Left lobe of liver (tissue), 2 donors: ENCODE measurements around the gene ELAVL1. TPM values are rescaled to one million over a fixed set of nuclear protein-coding genes. Genes with fewer than 3 reads are reported as not detected.
"Not testable (repeated sequence)": the region's sequence is repeated elsewhere in the genome, so short reads cannot be mapped to it uniquely, and the experiment has no call there.

Experiments
- ATAC-seq: fragments of 200-7000 bp; cut with Tn5 transposase; one replicate; pipeline ENCODE4 v1.9.1; 2020; ENCODE audit warnings: mild to moderate bottlenecking, moderate library complexity
- DNase-seq: peaks from one replicate; pipeline ENCODE4 v3.0.0-alpha.2; 2020; ENCODE audit warnings: low spot score
- total RNA-seq: library from RNA; stranded (reverse); gene quantifications from one replicate; pipeline ENCODE4 v1.2.1, GENCODE V29; 2021
- donor health status: DM: no; HTN: no; CAD: no; lungs with moderate emphysema.
- donor health status: DM: no; HTN: yes; CAD: no.

ELAVL1 gene
- 28.6 TPM for total RNA-seq

DNA sequence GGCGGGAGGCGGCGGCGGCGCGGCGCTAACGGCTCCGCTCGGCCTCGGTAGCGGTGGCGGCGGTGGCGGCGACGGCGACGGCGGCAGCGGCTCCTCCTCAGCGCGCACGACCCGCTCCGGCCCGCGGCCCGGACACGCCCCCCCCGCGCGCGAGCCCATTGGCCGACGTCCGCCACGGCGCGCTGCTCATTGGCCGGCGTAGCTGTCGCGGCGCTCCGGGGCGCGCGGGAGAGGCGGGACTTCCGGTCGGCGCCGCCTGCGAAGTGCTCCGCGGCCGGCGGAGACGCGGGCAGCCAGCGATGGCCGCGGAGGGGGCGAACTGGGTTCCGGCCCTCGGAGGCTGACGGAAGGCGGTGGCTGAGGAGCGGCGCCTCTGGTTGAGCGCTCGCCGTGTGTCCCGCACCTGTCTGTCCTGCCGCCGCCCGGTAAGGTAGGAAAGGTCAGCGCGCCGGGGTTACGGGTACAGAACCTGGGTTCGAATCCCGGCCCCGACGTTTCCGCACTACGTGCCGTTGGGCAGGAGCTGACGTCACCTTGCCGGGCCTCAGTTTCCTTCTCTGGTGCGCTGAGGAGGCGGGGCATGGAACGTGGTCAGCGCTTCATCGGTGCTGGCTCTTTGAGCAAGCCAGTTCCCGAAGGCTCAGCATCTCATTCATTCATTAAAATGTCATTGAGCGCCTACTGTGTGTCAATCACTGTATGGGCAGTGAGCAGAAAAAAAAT is at the start of gene ELAVL1:
Gene ELAVL1 (minus strand): TSS at position 108 of the 723 bp plus-strand sequence. CDS start 13,826 bp downstream, outside the sequence.
- ATAC-seq (peak; percentile 83), DNase-seq (peak; percentile 92)

DNA sequence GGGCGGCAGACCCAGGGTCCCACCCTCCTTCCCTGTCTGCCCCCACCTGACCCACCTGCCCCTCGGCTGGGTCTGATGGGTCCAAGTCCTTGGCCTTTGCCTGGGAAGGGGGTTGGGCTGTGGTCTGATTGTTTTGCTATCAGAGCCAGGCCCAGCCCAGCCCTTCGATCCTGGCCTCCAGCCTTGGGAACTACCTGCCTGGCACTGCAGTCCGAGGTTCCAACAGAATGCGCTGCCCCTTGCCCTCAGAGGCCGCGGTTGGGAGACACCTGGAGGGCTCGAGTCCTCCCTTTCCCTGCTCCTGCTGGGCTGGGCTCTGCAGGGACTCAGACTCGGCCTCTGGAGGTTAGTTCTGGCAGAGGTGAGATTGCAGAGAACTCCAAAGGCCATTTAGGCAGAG is 48.7 kb upstream of the ELAVL1 start:
- DNase-seq (peak; percentile 82), ATAC-seq (peak; percentile 89)

DNA sequence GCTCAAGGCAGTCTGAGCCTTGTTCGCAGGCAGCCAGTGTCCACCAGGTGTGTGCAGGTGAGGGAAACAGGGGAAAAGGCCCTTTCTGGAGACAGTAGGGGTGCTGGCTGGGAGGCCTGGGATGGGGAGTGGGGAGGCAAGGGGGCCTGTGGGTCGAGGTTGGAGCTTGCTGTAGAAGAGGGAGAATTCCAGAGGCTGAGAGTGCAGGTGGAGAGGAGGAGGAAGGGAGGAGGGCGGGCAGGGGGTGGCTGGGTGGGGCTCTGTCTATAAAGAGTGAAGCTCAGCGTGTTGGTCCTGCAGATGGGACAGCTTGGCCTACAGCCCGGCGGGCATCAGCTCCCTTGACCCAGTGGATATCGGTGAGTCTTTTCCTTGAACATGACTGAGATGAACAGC is 47.0 kb upstream of the ELAVL1 start, which contains the start of gene CCL25:
Gene CCL25 (plus strand): TSS at position 297 of the 396 bp plus-strand sequence. CDS start 290 bp downstream, outside the sequence.
- DNase-seq (no peak), ATAC-seq (no peak)

DNA sequence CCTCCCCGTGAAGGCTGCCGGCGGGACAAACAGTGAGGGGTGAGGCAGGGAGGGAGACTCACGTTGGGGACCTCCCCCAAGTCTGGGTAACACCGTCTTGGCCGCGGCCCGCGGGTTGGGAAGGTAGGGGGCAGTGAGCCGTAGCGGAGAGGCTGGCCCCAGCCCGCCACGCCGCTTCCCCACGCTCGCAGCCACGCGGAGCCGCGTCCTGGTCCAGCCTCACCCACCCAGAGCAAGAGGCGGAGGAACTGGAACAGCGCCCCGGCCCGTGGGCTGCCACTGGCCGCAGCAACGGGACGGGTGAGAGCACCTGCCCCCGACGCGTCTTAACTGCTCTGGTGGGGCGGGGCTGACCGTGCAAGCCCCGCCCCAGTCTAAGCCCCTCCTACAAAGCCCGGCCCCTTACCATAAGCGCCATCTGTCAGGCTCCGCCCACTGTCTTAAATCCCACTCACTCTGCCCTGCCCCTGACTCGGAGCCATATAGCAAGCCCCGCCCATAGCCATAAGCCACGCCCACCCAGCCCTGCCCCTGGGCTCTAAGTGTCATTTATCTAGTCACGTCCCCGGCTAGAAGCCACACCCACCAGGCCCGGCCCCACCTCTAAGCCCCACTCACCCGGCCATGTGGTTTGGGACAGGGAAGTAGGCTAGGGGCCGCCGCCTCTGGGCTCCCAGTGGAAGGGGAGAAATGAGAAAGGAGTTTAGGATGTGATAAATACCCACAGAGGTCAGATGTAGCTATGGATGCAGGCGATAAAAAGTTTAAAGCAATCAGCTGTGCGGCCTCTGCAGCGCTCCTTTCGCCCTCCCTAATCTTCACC is 45.0 kb upstream of the ELAVL1 start:
- peak; percentile 76 for ATAC-seq
- peak; percentile 75 for DNase-seq

DNA sequence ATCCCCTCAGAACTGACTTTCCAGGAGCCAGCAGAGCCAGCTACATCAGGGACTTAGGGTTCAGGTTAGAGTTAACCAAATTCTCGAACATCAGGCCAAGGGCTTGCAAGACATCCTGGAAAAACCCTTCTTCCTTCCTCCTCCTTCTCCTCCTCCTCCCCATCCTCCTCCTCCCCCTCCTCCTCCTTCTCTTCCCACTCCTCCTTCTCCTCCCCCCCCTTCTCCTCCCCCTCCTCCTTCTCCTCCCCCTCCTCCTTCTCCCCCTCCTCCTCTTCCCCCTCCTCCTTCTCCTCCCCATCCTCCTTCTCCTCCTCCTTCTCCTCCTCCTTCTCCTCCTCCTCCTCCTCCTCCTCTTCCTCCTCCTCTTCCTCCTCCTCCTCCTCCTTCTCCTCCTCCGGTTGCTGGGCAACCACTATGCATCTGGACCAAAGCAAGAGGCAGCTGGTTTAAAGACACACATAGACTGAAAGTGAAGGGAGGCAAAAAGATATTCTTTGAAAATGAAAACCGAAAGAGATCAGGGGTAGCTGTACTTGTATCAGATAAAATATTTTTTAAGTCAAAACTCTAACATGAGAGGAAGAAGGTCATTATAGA is 41.2 kb upstream of the ELAVL1 start:
- ATAC-seq, result no peak
- DNase-seq, result no peak

DNA sequence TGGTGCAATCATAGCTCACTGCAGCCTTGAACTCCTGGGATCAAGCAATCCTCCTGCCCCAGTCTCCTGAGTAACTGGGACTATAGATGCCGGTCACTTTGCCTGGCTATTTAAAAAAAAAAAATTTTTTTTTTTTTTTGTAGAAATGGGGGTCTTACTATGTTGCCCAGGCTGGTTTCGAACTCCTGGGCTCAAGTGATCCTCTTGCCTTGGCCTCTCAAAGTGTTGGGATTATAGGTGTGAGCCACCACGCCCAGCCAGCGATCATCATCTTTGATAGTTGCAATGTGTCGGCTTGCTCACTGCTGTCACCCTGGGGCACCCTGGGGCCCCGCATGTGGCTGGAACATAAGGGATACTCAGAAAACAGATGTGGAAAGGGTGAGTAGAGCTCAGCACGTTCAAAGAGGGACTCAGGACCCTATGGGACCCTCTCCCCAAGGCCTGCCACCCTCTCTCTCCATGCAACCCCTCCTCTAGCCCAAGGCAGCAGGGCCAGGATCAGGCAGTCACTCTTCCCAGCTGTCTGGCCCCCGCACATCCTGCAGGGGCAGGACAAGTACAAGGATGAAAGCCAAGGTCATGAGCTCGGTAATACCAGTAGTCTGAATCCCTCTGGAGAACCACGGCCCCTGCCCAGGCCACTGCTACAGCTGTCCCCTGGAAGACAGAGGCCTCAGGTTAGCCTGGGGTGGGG is 40.6 kb upstream of the ELAVL1 start:
- no peak for DNase-seq
- ATAC-seq, result no peak

DNA sequence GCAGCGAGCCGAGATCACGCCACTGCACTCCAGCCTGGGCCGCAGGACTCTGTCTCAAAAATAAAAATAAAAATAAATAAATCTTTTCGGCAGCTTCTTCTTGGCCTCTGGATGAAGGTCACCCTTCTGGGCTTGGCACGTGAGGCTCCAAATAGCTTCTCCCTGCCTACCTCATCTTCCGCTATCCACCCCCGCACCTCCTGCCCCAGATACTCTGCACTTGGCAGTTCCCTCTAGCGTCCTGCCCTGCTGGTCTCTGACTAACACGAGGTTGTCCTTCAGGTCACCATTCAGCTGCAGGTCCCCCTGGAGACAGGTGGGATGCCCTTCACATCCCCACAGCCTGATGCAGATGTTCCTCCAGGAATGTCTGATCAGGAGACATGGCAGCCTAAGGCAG is 38.6 kb upstream of the ELAVL1 start:
- no peak for DNase-seq
- no peak for ATAC-seq

DNA sequence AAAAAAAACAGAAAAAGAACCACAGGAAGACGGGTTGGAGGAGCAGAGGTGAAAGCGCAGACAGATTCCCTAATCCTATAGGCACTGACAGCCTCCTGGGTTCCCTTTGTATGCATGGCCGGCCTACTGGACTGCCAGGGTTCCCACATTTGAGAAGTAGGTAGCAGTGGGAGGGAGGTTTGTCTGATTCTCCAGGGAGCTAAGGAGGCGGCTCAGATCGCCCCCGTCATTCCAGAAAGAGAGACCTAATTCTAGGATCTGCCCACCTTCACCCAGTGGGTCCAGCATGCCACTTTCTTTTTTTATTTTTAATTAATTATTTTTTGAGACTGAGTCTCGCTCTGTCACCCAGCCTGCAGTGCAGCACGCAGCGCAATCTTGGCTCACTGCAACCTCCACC is 37.5 kb upstream of the ELAVL1 start:
- ATAC-seq, result no peak
- no peak for DNase-seq

DNA sequence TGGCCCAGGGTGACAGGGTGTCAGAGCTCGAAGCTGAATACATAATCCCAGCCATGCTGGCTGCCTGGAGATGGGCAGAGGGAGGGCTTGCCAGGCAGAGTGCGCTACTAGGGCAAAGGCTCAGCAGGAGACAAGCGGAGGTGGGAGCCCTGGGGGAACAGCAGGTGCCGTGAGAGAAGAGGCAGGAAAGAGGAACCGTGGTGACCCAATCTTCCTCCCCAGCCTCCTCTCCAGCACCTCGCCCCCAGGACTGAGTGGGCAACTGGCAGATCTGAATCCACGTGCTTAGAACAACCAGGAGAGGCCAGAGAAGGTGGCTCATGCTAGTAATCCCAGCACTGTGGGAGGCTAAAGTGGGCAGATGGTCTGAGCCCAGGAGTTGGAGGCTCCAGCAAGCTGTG is 36.1 kb upstream of the ELAVL1 start:
- DNase-seq, result no peak
- no peak for ATAC-seq

DNA sequence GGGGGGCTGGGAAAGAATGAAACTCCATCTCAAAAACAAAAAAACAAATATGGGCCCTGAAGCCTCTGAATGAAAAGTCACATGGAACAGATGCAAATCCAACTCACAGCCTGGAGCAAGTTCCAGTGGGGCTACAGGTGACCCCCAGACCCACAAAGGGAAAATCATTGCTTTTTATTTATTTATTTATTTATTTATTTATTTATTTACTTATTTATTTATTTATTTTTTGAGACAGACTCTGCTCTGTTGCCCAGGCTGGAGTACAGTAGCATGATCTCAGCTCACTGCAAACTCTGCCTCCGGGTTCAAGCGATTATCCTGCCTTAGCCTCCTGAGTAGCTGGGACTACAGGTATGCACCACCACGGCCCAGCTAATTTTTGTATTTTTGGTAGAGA is 33.8 kb upstream of the ELAVL1 start:
- DNase-seq, result no peak
- no peak for ATAC-seq

DNA sequence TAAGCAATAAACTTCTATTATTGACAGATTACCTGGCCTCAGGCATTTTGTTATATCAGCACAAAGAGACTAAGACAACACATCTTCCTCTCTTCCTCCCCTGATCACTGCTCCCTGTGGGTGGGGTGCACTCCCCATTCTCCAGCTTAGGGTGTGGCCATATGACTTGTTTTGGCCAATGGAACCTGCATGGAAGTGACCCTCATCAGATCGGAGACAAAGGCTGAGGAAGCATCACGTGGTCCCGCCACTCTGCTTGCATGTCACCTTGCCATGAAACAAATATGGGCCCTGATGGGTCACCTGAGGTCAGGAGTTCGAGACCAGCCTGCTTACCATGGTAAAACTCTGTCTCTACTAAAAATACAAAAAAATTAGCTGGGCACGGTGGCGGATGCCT is 33.4 kb upstream of the ELAVL1 start:
- DNase-seq (no peak), ATAC-seq (no peak)

DNA sequence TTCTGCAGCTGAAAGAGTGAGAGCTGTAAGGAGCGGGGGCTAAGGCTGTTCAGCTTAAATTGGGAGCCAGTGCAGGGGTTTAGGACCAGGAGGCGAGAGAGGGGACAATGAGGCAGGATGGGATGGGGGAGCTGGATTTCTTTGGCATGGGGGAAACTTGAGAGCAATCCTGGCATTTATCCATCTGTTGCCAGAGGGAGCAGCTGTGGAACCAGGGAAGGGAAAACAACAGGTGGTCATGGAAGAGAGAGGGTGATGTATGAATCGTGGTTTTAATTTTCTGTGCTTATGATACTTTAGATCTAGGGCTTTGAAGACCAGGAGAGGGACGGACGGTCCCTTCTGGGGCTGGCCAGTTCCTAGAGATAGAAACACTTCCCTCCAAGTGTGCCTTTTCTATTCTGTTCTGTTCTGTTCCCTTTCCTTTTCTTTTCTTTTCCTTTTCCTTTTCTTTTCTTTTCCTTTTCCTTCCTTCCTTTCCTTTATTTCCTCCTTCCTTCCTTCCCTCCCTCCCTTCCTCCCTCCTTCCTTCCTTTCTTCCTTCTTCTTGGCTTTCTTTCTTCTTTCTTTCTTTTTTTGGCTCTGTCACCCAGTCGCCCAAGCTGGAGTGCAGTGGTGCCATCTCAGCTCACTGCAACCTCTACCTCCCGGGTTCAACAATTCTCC is 31.1 kb upstream of the ELAVL1 start:
- DNase-seq, result no peak

DNA sequence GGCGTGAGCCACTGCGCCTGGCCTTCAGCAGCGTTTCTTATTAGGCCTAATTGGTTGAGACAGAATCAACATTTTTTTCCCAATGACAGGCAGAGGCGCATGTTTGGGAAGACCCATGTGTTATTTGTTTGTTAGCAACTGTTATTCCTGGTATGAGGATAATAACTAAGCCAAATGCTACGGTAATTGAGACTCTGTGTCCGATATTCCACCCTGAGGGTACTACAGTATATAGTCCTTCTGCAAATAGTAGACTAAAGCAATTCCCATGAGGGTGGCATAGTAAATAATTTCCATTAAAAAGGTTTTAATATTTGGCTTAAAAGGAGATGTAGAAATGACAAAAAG is 28.7 kb upstream of the ELAVL1 start:
- no peak for DNase-seq
- ATAC-seq, result no peak

More for the DNA sequence above, 31.1 kb upstream of the ELAVL1 start:
- no peak for ATAC-seq

DNA sequence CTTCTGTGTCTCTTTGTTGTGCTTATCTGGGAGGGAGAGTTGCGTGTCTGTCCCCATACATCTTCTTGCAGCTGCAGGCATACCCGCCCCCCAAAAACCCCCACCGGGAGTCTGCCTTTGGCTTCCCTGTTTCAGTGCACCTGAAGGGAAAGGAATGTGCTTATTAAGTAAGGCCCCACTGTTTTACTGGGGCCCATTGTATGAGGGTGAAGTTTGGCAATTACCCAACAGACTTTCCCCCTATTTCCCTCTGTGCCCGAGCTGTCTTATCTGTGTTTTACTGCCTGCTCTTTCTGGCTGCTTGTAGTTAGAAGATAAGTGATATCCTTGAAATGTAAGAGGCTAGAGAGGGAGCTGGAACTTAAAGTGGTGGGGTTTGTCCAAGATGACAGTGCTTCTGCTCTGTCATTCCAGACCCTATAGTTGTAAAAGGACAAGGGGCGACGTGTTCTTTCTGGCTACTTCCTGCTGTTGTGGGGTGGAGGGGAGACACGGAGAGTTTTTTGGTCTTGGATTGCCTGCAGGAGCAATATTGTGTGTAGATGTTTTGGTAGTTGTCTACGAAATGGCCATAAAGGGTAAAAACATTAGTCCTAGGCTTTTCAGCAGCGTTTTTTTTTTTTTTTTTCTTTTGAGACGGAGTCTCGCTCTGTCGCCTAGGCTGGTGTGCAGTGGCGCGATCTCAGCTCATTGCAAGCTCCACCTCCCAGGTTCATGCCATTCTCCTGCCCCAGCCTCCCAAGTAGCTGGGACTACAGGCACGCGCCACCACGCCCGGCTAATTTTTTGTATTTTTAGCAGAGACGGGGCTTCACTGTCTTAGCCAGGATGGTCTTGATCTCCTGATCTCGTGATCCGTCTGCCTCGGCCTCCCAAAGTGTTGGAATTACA is 28.1 kb upstream of the ELAVL1 start:
- DNase-seq, ATAC-seq: not testable (repeated sequence)

DNA sequence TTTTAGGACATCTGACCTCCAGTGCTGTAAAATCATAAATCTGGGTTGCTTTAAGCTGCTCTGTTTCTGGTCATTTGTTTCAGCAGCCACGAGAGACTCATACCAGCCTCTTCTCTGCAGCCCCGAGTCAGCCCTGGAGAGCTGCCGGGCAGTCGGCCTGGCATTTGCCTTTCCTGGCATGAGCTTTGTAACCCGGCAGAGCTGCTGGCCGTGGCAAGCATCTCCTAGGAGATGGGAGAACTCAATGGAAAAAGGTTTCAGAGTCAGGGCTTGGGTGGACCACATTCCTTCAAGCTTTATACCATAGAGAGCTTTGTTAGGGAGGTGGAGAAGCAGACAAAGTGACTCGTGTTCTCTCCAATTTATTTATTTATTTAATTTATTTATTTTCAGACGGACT is 25.5 kb upstream of the ELAVL1 start:
- DNase-seq (no peak), ATAC-seq (no peak)

DNA sequence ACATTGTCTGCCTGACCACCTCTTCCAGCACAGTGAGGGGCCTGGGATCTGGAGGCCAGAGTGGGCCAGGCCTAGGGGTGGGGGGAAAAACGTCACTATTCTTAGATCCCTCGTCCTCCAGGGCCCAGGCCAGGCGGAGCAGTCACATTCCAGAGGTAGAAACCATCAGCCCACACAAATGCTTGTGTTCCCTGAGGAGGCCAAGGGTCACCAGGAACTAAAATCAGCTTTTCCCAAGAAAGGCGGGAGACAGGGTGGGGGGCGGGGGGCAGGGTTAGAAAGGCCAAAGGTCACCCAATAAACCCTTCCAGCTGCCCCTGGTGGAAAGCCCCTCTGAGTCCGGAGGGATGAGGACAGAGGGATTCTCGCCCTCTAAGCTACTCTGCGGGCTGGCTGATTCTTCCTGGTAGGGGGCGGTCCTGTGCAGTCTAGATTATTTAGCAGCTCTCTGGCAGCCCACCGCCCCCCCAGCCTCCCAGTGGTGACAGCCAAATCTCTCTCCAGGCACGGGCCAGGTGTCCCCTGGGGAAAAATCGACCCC is 23.6 kb upstream of the ELAVL1 start:
- DNase-seq (no peak), ATAC-seq (no peak)

DNA sequence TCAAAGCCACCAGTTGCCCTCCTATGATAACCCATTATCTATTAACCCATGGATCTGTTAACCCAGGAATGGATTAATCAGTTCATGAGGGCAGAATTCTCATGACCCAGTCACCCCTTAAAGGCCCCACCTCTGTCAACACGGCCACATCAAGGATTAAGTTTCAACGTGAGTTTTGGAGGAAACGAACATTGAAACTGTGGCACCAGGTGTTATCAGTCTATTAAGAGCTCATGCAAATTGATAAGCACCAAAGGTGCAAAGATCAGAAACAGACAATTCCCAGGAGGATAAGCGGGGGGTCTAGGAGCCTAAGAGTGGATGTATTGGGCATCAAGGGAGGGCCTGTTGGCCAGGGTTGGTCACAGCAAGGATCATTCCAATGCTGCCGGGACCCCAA is 19.9 kb upstream of the ELAVL1 start:
- no peak for ATAC-seq
- no peak for DNase-seq

DNA sequence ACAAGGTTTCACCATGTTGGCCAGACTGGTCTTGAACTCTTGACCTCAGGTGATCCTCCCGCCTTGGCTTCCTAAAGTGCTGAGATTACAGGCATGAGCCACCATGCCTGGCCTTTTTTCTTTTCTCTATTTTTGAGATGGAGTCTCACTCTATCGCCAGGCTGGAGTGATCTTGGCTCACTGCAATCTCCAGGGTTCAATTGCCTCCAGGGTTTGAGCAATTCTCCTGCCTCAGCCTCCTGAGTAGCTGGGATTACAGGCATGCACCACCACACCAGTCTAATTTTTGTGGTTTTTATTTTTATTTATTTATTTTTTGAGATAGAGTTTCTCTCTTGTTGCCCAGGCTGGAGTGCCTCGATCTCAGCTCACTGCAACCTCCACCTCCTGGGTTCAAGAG is 18.8 kb upstream of the ELAVL1 start:
- not testable (repeated sequence) for DNase-seq

DNA sequence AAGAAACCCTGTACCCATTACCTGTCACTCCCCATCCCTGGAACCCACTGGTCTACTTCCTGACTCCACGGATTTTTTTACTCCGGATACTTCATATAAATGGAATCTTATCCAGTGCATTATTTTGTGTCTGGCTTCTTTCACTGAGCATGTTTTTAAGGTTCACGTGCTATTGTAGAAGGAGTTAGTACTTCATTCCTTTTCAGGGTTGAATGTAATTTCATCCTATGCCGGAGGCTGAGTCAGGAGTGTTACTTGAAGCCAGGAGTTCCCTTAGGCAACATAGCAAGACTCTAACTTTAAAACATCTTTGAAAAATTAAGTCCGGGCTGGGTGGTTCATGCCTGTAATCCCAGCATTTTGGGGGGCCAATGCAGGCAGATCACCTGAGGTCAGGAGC is 17.9 kb upstream of the ELAVL1 start:
- ATAC-seq, result no peak

More for the DNA sequence above, 18.8 kb upstream of the ELAVL1 start:
- ATAC-seq, result not testable (repeated sequence)

More for the DNA sequence above, 17.9 kb upstream of the ELAVL1 start:
- no peak for DNase-seq
